ENCODE data around the gene OR6C68. TPM values are rescaled to one million over a fixed set of nuclear protein-coding genes. Genes with fewer than 3 reads are reported as not detected.
"Not testable (repeated sequence)": the region's sequence is repeated elsewhere in the genome, so short reads cannot be mapped to it uniquely, and the experiment has no call there.

Gene OR6C68
- not detected for polyA plus RNA-seq (2013)

- Histone ChIP-seq H3K36me3 (ENCODE audit: control insufficient read depth in 4 of 4, insufficient read depth in 4 of 4, low read length in 3 of 4) (no peaks in the 10 kb centered on the region), H3K27me3 (replicated peaks in 2 of 5; ENCODE audit: control insufficient read depth in 4 of 5, insufficient read depth in 5 of 5, low read length in 4 of 5) (no peaks in the 10 kb centered on the region), H3K9me3 (ENCODE audit: control extremely low read depth in 1 of 5, control insufficient read depth in 4 of 5, insufficient read depth in 2 of 5, low read depth in 1 of 5, low read length in 4 of 5) (no peaks in the 10 kb centered on the region), H3K27ac (ENCODE audit: insufficient read depth in 1 of 2, low read depth in 1 of 2, low read length in 2 of 2, poor library complexity in 1 of 2, severe bottlenecking in 2 of 2) (no peak within 1 kb of the TSS), H3K4me3 (ENCODE audit: control insufficient read depth in 1 of 7, extremely low read depth in 1 of 7, insufficient read depth in 4 of 7, low read depth in 2 of 7, low read length in 6 of 7) (no peak within 1 kb of the TSS), H3K4me1 (ENCODE audit: control extremely low read depth in 1 of 4, control insufficient read depth in 4 of 4, insufficient read depth in 4 of 4, low read length in 3 of 4) (no peaks in the 10 kb centered on the region)
- ChIA-PET CTCF (no interaction called here), POLR2A (no interaction called here)
- WGBS (ENCODE audit: insufficient coverage): no CpG with 5 or more reads among the region's 2 CpGs
- no peak for DNase-seq
Observed at GRCh38 chr12:55492078-55492477, at the start of gene OR6C68. TSS of gene OR6C68 (plus strand) at chr12:55492378. CDS start at chr12:55492378, 0 bp downstream.

- POLR2A ChIA-PET: no interaction called here
- H3K4me1 ChIP-seq (ENCODE audit: control extremely low read depth in 1 of 4, control insufficient read depth in 4 of 4, insufficient read depth in 4 of 4, low read length in 3 of 4): no peaks in the 10 kb centered on the region
- H3K27me3 ChIP-seq (replicated peaks in 2 of 5; ENCODE audit: control insufficient read depth in 4 of 5, insufficient read depth in 5 of 5, low read length in 4 of 5): no peaks in the 10 kb centered on the region
- no peaks in the 10 kb centered on the region for H3K36me3 ChIP-seq (ENCODE audit: control insufficient read depth in 4 of 4, insufficient read depth in 4 of 4, low read length in 3 of 4)
- no peak for DNase-seq
- WGBS (ENCODE audit: insufficient coverage): no CpG with 5 or more reads among the region's 2 CpGs
- peaks cover 0 to 6% (median 0%) of the 10 kb centered on the region in 5 experiments for H3K9me3 ChIP-seq (ENCODE audit: control extremely low read depth in 1 of 5, control insufficient read depth in 4 of 5, insufficient read depth in 2 of 5, low read depth in 1 of 5, low read length in 4 of 5)
- CTCF ChIA-PET: no interaction called here
- H3K4me3 ChIP-seq (ENCODE audit: control insufficient read depth in 1 of 7, extremely low read depth in 1 of 7, insufficient read depth in 4 of 7, low read depth in 2 of 7, low read length in 6 of 7): no peak within 1 kb of the TSS
- no peak within 1 kb of the TSS for H3K27ac ChIP-seq (ENCODE audit: insufficient read depth in 1 of 2, low read depth in 1 of 2, low read length in 2 of 2, poor library complexity in 1 of 2, severe bottlenecking in 2 of 2)
Observed at GRCh38 chr12:55443776-55444175, 48.4 kb upstream of the OR6C68 start, which contains the start of gene OR6C2. TSS of gene OR6C2 (plus strand) at chr12:55444076. CDS start at chr12:55452214, 8,138 bp downstream.

- Histone ChIP-seq H3K4me1 (ENCODE audit: control extremely low read depth in 1 of 4, control insufficient read depth in 4 of 4, insufficient read depth in 4 of 4, low read length in 3 of 4) (no peaks in the 10 kb centered on the region), H3K36me3 (ENCODE audit: control insufficient read depth in 4 of 4, insufficient read depth in 4 of 4, low read length in 3 of 4) (no peaks in the 10 kb centered on the region), H3K4me3 (ENCODE audit: control insufficient read depth in 1 of 7, extremely low read depth in 1 of 7, insufficient read depth in 4 of 7, low read depth in 2 of 7, low read length in 6 of 7) (no peak overlapping the region), H3K27ac (ENCODE audit: insufficient read depth in 1 of 2, low read depth in 1 of 2, low read length in 2 of 2, poor library complexity in 1 of 2, severe bottlenecking in 2 of 2) (no peak overlapping the region), H3K9me3 (ENCODE audit: control extremely low read depth in 1 of 5, control insufficient read depth in 4 of 5, insufficient read depth in 2 of 5, low read depth in 1 of 5, low read length in 4 of 5) (peaks cover 0 to 5% (median 0%) of the 10 kb centered on the region in 5 experiments), H3K27me3 (replicated peaks in 2 of 5; ENCODE audit: control insufficient read depth in 4 of 5, insufficient read depth in 5 of 5, low read length in 4 of 5) (peaks cover 0 to 1% (median 0%) of the 10 kb centered on the region in 5 experiments)
- no CpG with 5 or more reads among the region's 1 CpG for WGBS (ENCODE audit: insufficient coverage)
- CTCF ChIA-PET: no interaction called here
- DNase-seq: no peak
- POLR2A ChIA-PET: no interaction called here
Observed at GRCh38 chr12:55445357-55445756, 46.8 kb upstream of the OR6C68 start.

- DNase-seq: no peak
- Histone ChIP-seq H3K27ac (ENCODE audit: insufficient read depth in 1 of 2, low read depth in 1 of 2, low read length in 2 of 2, poor library complexity in 1 of 2, severe bottlenecking in 2 of 2) (no peak overlapping the region), H3K36me3 (ENCODE audit: control insufficient read depth in 4 of 4, insufficient read depth in 4 of 4, low read length in 3 of 4) (no peaks in the 10 kb centered on the region), H3K4me3 (ENCODE audit: control insufficient read depth in 1 of 7, extremely low read depth in 1 of 7, insufficient read depth in 4 of 7, low read depth in 2 of 7, low read length in 6 of 7) (no peak overlapping the region), H3K9me3 (ENCODE audit: control extremely low read depth in 1 of 5, control insufficient read depth in 4 of 5, insufficient read depth in 2 of 5, low read depth in 1 of 5, low read length in 4 of 5) (no peaks in the 10 kb centered on the region), H3K4me1 (ENCODE audit: control extremely low read depth in 1 of 4, control insufficient read depth in 4 of 4, insufficient read depth in 4 of 4, low read length in 3 of 4) (no peaks in the 10 kb centered on the region), H3K27me3 (replicated peaks in 2 of 5; ENCODE audit: control insufficient read depth in 4 of 5, insufficient read depth in 5 of 5, low read length in 4 of 5) (peaks cover 0 to 2% (median 0%) of the 10 kb centered on the region in 5 experiments)
- POLR2A ChIA-PET: no interaction called here
- CTCF ChIA-PET: no interaction called here
- WGBS (ENCODE audit: insufficient coverage): 82% methylated on average over 2 of the region's 5 CpGs
Observed at GRCh38 chr12:55446326-55446725, 45.9 kb upstream of the OR6C68 start.

- peaks cover 0 to 2% (median 0%) of the 10 kb centered on the region in 5 experiments for H3K27me3 ChIP-seq (replicated peaks in 2 of 5; ENCODE audit: control insufficient read depth in 4 of 5, insufficient read depth in 5 of 5, low read length in 4 of 5)
- no peaks in the 10 kb centered on the region for H3K4me1 ChIP-seq (ENCODE audit: control extremely low read depth in 1 of 4, control insufficient read depth in 4 of 4, insufficient read depth in 4 of 4, low read length in 3 of 4)
- H3K9me3 ChIP-seq (ENCODE audit: control extremely low read depth in 1 of 5, control insufficient read depth in 4 of 5, insufficient read depth in 2 of 5, low read depth in 1 of 5, low read length in 4 of 5): no peaks in the 10 kb centered on the region
- H3K4me3 ChIP-seq (ENCODE audit: control insufficient read depth in 1 of 7, extremely low read depth in 1 of 7, insufficient read depth in 4 of 7, low read depth in 2 of 7, low read length in 6 of 7): no peak overlapping the region
- ChIA-PET CTCF (no interaction called here), POLR2A (no interaction called here)
- no peaks in the 10 kb centered on the region for H3K36me3 ChIP-seq (ENCODE audit: control insufficient read depth in 4 of 4, insufficient read depth in 4 of 4, low read length in 3 of 4)
- no peak overlapping the region for H3K27ac ChIP-seq (ENCODE audit: insufficient read depth in 1 of 2, low read depth in 1 of 2, low read length in 2 of 2, poor library complexity in 1 of 2, severe bottlenecking in 2 of 2)
- DNase-seq: no peak
Observed at GRCh38 chr12:55448825-55449224, 43.4 kb upstream of the OR6C68 start.

GRCh38 chr12:55464926-55465325, 27.3 kb upstream of the OR6C68 start:
- H3K36me3 ChIP-seq (ENCODE audit: control insufficient read depth in 4 of 4, insufficient read depth in 4 of 4, low read length in 3 of 4); POLR2A ChIA-PET; H3K27me3 ChIP-seq (replicated peaks in 2 of 5; ENCODE audit: control insufficient read depth in 4 of 5, insufficient read depth in 5 of 5, low read length in 4 of 5); H3K4me1 ChIP-seq (ENCODE audit: control extremely low read depth in 1 of 4, control insufficient read depth in 4 of 4, insufficient read depth in 4 of 4, low read length in 3 of 4); H3K9me3 ChIP-seq (ENCODE audit: control extremely low read depth in 1 of 5, control insufficient read depth in 4 of 5, insufficient read depth in 2 of 5, low read depth in 1 of 5, low read length in 4 of 5); DNase-seq; H3K4me3 ChIP-seq (ENCODE audit: control insufficient read depth in 1 of 7, extremely low read depth in 1 of 7, insufficient read depth in 4 of 7, low read depth in 2 of 7, low read length in 6 of 7); H3K27ac ChIP-seq (ENCODE audit: insufficient read depth in 1 of 2, low read depth in 1 of 2, low read length in 2 of 2, poor library complexity in 1 of 2, severe bottlenecking in 2 of 2); CTCF ChIA-PET: not testable (repeated sequence)
- WGBS (ENCODE audit: insufficient coverage): no CpG with 5 or more reads among the region's 1 CpG

DNA sequence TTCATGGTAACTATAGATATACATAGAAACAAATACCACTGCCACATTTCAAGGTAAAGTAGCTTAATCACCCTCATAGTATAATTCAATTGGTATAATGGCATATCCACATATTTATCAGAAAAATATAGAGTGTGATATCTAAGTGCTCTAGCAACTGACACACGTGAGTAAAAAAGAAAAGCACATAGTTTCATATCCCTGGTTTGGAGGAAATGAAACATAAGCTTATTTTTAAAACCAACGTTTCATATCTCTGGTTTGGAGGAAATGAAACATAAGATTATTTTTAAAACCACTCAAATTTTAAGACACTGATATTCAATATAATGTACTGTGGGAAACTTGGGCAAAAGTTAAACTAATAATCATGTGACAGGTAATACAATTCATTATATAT, 24.3 kb upstream of the OR6C68 start:
- CTCF ChIA-PET: no interaction called here
- Histone ChIP-seq H3K4me3 (ENCODE audit: control insufficient read depth in 1 of 7, extremely low read depth in 1 of 7, insufficient read depth in 4 of 7, low read depth in 2 of 7, low read length in 6 of 7) (no peak overlapping the region), H3K36me3 (ENCODE audit: control insufficient read depth in 4 of 4, insufficient read depth in 4 of 4, low read length in 3 of 4) (no peaks in the 10 kb centered on the region), H3K27me3 (replicated peaks in 2 of 5; ENCODE audit: control insufficient read depth in 4 of 5, insufficient read depth in 5 of 5, low read length in 4 of 5) (peaks cover 0 to 4% (median 0%) of the 10 kb centered on the region in 5 experiments), H3K27ac (ENCODE audit: insufficient read depth in 1 of 2, low read depth in 1 of 2, low read length in 2 of 2, poor library complexity in 1 of 2, severe bottlenecking in 2 of 2) (no peak overlapping the region), H3K9me3 (ENCODE audit: control extremely low read depth in 1 of 5, control insufficient read depth in 4 of 5, insufficient read depth in 2 of 5, low read depth in 1 of 5, low read length in 4 of 5) (no peaks in the 10 kb centered on the region), H3K4me1 (ENCODE audit: control extremely low read depth in 1 of 4, control insufficient read depth in 4 of 4, insufficient read depth in 4 of 4, low read length in 3 of 4) (no peaks in the 10 kb centered on the region)
- WGBS (ENCODE audit: insufficient coverage): no CpG with 5 or more reads among the region's 2 CpGs
- no peak for DNase-seq
- POLR2A ChIA-PET: interaction anchor here (0.5 kb wide), 1 partner anchor 259 kb away, joined by 7 read pairs; no protein-coding TSS in a partner anchor
